WERI-Rb-1 (cell line): Measurements from ENCODE around the gene BMPR2.

Source experiments
- DNase-seq: peaks from one replicate; pipeline ENCODE4 v3.0.0-alpha.2; 2020
- H3K27ac ChIP-seq: fragments of 250-450 bp; sonication (Bioruptor Pico); 2 replicates; pipeline ENCODE4 v1.5.1; 2020; ENCODE audit warnings: mild to moderate bottlenecking, moderate library complexity
- H3K27me3 ChIP-seq: fragments of 250-450 bp; sonication (Bioruptor Pico); 2 replicates; pipeline ENCODE4 v1.5.1; 2021; ENCODE audit warnings: mild to moderate bottlenecking, low read depth, moderate library complexity; ENCODE audit not compliant: insufficient read depth, severe bottlenecking
- H3K36me3 ChIP-seq: fragments of 250-450 bp; sonication (Bioruptor Pico); 2 replicates; pipeline ENCODE4 v1.5.1; 2020; ENCODE audit warnings: mild to moderate bottlenecking, moderate library complexity
- H3K4me3 ChIP-seq: 2 replicates; pipeline ENCODE4 v1.5.1; 2011; ENCODE audit warnings: low read depth, mild to moderate bottlenecking, control low read depth, low read length
- H3K9me3 ChIP-seq: fragments of 250-450 bp; sonication (Bioruptor Pico); 2 replicates; pipeline ENCODE4 v1.5.1; 2021; ENCODE audit warnings: mild to moderate bottlenecking, moderate library complexity; ENCODE audit not compliant: severe bottlenecking
- CTCF ChIP-seq: IDR thresholded peaks from 2 replicates; pipeline ENCODE4 v1.5.1; 2011; ENCODE audit warnings: low read depth, mild to moderate bottlenecking, control low read depth, inconsistent platforms, low read length

BMPR2 gene

GRCh38 chr2:202375609-202376408, at the start of gene BMPR2:
BMPR2 (plus strand) TSS chr2:202376327; CDS start chr2:202377475, 1,148 bp downstream.
- H3K9me3 ChIP-seq, result no peaks in the 10 kb centered on the region
- DNase-seq, result peak; percentile 90
- TF ChIP-seq CTCF, result no peak
- H3K4me3 ChIP-seq, result peak within 1 kb of the TSS; percentile 93
- H3K27ac ChIP-seq, result peak within 1 kb of the TSS; percentile 90
- no peaks in the 10 kb centered on the region; the same call in 1 of the 2 replicates for H3K36me3 ChIP-seq
- no peaks in the 10 kb centered on the region for H3K27me3 ChIP-seq

GRCh38 chr2:202327858-202328257, 48.3 kb upstream of the BMPR2 start:
- H3K4me3 ChIP-seq, result no peak overlapping the region
- no peaks in the 10 kb centered on the region for H3K9me3 ChIP-seq
- no peak for DNase-seq
- no peaks in the 10 kb centered on the region for H3K27me3 ChIP-seq
- H3K36me3 ChIP-seq, result no peaks in the 10 kb centered on the region
- no peak for TF ChIP-seq CTCF
- no peak overlapping the region for H3K27ac ChIP-seq

- Histone ChIP-seq H3K27me3 (no peaks in the 10 kb centered on the region), H3K9me3 (no peaks in the 10 kb centered on the region), H3K27ac (no peak overlapping the region), H3K4me3 (no peak overlapping the region), H3K36me3 (no peaks in the 10 kb centered on the region)
- TF ChIP-seq CTCF, result no peak
- DNase-seq, result no peak
Measured at GRCh38 chr2:202335791-202336467, 40.2 kb upstream of the BMPR2 start.

- TF ChIP-seq CTCF, result no peak
- Histone ChIP-seq H3K36me3 (no peaks in the 10 kb centered on the region), H3K27me3 (no peaks in the 10 kb centered on the region), H3K4me3 (no peak overlapping the region), H3K27ac (no peak overlapping the region), H3K9me3 (no peaks in the 10 kb centered on the region)
- no peak for DNase-seq
Measured at GRCh38 chr2:202337151-202337550, 39.0 kb upstream of the BMPR2 start.

GRCh38 chr2:202337706-202338346, 38.3 kb upstream of the BMPR2 start:
- Histone ChIP-seq H3K36me3 (no peaks in the 10 kb centered on the region), H3K4me3 (no peak overlapping the region), H3K27ac (no peak overlapping the region), H3K9me3 (no peaks in the 10 kb centered on the region), H3K27me3 (no peaks in the 10 kb centered on the region)
- no peak for TF ChIP-seq CTCF
- peak; percentile 10 for DNase-seq
